DMS53 (cell line): ENCODE results near the gene MRAP.
"Not testable (repeated sequence)": the region's sequence is repeated elsewhere in the genome, so short reads cannot be mapped to it uniquely, and the experiment has no call there.

Experiments used
- DNase-seq: peaks from one replicate; lab custom pipeline; 2025; lab: John Stamatoyannopoulos, UW

MRAP gene

DNA sequence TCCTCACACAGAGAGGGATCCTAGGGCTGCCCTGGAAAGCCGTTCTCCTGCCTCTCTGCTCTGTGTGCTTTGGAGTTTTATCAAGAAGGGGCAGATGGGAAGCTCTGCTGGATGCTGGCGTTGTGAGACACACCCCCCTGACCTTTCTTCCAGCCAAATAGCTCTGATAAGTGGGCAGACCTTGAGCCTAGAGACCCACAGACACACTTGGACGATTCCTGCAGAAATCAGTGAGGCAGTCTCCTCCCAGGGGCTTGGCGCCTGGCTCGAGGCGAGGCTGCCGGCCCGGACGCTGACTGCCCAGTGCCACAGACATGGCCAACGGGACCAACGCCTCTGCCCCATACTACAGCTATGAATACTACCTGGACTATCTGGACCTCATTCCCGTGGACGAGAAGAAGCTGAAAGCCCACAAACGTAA lies at the start of gene MRAP:
TSS of gene MRAP (plus strand) at position 198 of the 424 bp plus-strand sequence. CDS start at position 315, 117 bp downstream.
- no peak for DNase-seq

DNA sequence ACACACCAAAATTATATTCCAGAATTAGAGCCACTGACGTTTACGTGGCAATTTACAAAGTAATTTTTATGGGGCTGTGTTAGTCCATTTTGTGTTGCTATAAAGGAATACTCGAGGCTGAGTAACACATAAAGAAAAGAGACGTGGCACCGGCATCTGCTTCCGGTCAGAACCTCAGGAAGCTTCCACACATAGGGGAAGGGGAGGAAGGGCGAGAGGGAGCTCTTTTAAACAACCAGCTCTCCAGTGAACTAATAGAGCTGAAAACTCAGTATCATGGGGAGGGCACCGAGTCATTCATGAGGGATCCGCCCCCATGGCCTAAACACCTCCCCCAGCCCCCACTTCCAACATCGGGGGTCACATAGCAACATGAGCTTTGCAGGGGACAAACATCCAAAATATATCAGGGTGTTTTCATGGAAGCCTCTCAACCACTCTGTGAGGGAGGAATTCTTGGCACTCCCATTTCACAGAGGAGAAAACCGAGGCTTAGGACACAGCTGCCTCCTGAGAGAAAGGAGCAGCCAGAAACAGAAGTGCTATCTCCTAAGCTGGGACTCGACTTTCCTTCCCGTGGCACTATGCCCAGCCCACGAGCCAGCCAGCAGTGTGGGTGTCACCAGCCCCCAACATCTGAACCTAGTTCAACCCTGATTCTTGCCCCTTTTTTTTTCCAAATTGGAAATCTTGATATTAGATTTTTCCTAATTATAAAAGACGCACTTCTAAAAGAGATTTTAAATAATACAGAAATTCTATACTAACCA lies 49.0 kb upstream of the MRAP start:
- peak; percentile 59 for DNase-seq

DNA sequence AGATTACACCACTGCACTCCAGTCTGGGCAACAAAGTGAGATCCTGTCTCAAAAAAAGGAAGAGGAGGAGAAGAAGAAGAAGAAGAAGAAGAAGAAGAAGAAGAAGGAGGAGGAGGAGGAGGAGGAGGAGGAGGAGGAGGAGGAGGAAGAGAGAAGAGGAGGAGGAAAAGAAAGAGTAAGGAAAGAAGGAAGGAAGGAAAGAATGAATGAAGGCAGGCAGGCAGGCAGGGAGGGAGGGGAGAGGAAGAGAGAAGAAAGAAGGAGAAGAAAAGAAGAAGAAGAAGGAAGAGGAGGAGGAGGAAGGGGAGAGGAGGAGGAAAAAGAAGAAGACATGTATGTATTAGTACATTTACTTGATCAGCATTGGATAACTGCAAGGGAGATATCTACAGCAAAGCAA lies 46.5 kb upstream of the MRAP start:
- DNase-seq: no peak

DNA sequence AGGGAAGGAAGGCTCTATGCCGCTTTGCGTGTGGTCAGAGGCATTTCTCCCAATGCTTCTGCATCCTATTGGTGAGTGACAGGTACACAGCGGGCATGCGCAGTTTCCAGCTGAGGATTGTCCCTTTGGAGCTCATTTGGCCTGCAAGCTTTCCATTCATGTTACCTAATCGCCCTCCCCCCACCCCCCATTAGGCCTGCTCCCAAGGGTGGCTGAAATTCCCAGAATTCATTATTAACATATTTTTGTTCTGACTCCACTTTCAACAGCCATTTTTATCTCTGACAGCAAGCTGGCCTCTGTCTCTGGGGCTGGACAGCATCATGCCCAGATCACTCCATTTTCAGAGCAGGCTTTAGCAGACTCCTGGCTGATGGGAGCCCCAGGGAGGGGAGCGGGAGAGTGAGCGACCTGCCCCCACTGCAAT lies 45.4 kb upstream of the MRAP start:
- no peak for DNase-seq

DNA sequence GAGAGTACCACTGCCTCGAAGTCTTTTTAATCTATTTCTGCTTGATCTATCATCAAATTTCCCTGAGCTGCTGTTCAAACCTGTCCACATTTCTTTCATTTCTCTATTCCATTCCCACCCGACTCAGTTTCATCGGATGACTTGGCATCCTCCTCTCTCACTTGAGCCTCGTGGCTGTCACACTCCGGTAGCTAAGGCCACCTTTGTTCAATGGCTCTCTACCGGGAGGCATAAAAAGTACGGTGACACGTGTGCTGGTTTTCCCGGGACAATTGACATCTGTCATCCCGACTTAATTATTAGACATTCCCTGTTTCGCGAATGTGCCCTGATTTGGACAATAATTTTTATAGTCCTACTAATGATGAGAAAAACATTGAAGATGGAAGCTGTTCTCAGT lies 42.4 kb upstream of the MRAP start:
- no peak for DNase-seq

DNA sequence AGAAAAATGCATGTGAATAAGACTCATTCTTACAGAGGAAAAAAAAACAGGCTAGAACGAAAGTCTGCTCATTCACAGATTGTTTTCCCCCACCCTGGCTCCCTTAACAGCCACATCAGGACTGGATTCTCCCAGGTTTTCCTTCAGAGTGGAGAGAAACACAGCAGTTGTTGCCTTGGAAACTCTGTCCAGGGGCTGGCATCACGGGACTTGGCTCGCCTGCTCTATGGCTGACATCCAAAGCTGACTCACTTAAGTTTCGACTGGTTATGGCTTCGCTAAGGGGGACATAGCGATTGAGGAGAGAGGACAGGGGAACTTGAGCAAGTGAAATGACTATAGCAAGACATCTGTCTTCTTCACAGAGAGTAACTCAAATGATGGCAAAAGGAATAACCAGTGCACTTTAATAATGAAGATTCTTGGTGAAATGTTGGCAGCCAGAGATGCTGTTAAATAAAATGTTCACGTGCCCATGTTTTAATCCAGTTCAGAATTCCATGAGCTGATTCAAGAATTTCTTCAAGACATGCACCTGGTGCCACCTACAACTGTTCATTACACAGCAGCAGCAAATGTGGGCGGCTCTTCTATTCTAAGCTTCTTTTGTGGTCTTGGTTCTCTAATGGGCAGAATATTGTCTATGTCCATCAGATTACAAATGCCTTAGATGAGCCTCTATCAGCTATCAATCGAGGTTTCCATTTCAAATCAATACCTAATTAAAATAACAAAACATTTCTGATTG lies 41.6 kb upstream of the MRAP start:
- no peak for DNase-seq

DNA sequence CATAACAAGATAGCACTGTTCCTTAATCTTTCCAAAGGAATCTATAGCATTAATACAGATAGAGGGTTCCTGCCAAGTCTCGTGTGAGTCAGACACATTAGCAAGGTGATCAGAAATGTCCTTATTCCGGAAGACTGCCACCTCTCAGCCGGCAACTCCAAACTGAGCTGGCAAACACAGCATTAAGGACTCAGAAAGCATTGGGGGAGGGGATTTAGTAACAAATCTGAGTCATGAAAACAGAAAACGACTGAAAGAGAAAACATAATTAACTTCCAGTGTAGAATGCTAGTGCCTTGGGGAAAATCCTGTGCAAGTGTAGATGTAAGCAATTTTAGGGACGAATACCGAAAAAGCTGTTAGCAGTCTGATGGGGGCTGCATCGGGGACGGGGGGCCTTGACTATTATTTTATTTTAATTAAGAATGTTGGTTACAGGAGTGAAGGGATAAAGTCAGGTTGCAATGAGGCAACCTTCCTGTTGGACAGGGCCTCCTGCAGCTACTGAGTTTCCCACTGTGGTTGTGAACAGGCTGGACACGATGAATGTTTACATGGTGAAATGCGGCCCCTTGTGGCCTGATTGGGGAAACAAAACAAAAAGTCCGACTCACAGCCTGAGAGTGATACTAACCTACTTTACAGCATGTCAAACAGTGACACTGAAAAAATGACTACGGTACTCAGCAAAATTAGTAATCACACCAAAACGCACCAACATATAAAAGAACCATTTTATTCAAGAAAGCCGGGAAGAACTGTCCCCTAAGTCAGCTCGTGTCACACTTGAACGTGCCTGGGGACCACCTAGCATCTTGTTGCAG lies 40.5 kb upstream of the MRAP start:
- peak; percentile 84 for DNase-seq

DNA sequence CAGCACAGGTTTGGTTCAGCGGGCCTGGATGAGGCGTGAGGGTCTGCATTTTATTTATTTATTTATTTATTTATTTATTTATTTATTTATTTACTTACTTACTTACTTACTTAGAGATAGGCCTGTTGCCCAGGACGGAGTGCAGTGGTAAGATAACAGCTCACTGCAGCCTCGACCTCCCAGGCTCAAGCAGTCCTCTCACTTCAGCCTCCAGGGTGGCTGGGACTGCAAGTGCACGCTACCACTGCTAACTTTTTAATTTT lies 39.9 kb upstream of the MRAP start:
- not testable (repeated sequence) for DNase-seq

DNA sequence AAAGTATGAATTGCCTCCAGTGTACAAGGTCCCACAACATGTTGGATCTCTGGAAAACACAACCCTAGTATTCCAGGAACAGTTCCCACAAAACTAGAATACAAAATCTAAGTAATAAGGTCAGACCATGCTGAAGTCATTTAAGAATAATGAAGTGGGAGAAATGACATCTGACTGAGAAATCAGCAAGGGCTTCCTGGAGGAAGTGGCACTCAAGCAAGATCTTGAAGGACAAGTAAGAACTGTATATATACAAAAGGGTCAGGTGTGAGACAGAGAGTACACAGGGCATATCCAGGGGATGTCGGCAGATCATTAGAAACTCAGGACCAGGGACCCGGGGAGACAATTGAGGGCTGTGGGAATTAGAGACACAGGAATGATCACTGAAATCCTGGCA lies 38.5 kb upstream of the MRAP start:
- no peak for DNase-seq

GRCh38 chr21:32261929-32262328 lies 36.7 kb upstream of the MRAP start:
- no peak for DNase-seq

DNA sequence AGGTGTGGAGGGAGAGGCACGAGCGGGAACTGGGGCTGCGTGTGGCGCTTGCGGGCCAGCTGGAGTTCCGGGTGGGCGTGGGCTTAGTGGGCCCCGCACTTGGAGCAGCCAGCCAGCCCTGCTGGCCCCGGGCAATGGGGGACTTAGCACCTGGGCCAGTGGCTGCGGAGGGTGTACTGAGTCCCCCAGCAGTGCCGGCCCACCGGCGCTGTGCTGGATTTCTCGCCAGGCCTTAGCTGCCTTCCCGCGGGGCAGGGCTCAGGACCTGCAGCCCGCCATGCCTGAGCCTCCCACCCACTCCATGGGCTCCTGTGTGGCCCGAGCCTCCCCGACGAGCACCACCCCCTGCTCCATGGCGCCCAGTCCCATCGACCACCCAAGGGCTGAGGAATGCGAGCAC lies 33.3 kb upstream of the MRAP start:
- DNase-seq: not testable (repeated sequence)

GRCh38 chr21:32270748-32271147 lies 27.9 kb upstream of the MRAP start:
- no peak for DNase-seq

DNA sequence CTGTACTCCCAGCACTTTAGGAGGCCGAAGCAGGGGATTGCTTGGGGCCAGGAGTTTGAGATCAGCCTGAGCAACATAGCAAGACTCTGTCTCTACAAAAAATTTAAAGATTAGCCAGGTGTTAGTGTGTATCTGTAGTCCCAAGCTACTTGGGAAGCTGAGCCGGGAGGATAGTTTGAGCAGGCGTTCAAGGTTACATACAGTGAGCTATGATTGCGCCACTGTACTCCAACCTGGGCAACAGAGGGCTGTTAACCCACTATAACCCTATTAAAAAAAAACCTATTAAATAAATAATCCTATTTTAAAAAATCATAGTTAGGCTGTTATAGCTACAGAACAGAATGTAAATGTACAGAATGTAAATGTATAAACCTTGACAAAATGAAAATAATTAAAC lies 22.0 kb upstream of the MRAP start:
- no peak for DNase-seq

GRCh38 chr21:32278103-32278502 lies 20.6 kb upstream of the MRAP start:
- peak; percentile 30 for DNase-seq

GRCh38 chr21:32278518-32279376 lies 19.9 kb upstream of the MRAP start, which contains the start of gene MIS18A:
Gene MIS18A, minus strand, starts transcription at chr21:32279049. Its CDS starts 35 bp downstream, at chr21:32279014.
- peak; percentile 94 for DNase-seq

- no peak for DNase-seq
These were observed 19.3 kb upstream of the MRAP start for GRCh38 chr21:32279377-32279680.

GRCh38 chr21:32281531-32281930 lies 17.1 kb upstream of the MRAP start:
- DNase-seq: no peak

- no peak for DNase-seq
These were observed 15.7 kb upstream of the MRAP start for GRCh38 chr21:32282992-32283391.

- no peak for DNase-seq
These were observed 13.2 kb upstream of the MRAP start for GRCh38 chr21:32285476-32285875.

- no peak for DNase-seq
These were observed 1.2 kb upstream of the MRAP start for GRCh38 chr21:32297449-32297848.

DNA sequence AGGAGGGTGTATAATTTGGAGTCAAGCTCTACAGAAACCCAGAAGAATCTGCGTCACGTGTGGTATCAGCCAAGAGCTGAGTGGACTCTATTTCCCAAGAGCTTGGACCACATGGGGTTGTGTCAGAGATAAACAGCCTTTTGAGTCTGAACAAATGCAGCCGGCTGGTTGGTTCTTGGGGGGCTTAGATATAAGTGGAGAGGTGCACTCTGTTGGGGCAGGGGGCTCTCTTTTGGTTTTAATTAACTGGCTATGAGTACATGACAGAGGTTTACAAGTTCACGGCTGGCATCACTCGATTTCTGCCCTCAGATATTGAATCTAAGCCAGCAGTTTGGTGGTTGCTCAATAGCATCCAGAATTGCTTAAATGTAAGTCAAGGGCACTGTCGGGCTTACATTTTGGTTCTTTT lies 501 bp upstream of the MRAP start:
- no peak for DNase-seq

DNA sequence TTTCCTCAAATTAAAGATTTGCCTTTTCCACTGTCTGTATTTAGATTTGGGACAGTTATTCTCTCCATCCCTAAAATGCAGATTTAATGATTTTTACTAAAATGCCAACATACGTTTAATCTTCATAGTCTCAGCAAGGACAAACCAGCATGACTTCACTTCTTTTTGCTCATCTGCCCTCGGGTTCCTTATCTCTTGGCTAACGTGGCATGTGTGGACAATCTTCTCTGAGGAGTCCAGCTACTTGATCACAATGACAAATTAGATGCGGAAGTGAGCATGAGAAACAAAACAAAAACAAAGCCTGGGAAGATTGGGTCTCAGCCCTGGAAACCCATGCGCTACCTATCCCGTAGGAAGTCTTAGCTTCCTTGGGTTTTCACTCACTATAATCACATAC lies 1.0 kb downstream of the MRAP start:
- DNase-seq: no peak
